GM12864 (cell line): ENCODE measurements around the gene TMOD1.
A peak's percentile ranks its signal among the peaks of the same experiment; 100 is the strongest.
"Not testable (repeated sequence)": the region's sequence is repeated elsewhere in the genome, so short reads cannot be mapped to it uniquely, and the experiment has no call there.

Experiments
- DNase-seq: peaks from one replicate; pipeline ENCODE4 v3.0.0-alpha.2; 2011; ENCODE audit warnings: low read depth
- H3K4me3 ChIP-seq: 2 replicates; pipeline ENCODE4 v1.5.1; 2011; ENCODE audit warnings: mild to moderate bottlenecking, low read depth, low read length, control low read depth
- CTCF ChIP-seq: IDR thresholded peaks from 2 replicates; pipeline ENCODE4 v1.5.1; 2011; ENCODE audit warnings: low read depth, mild to moderate bottlenecking, moderate library complexity, low read length, control low read depth, inconsistent platforms; ENCODE audit errors: missing control alignments

The TMOD1 gene

GRCh38 chr9:97501177-97501971 is at the start of gene TMOD1:
TMOD1 (plus strand) TSS chr9:97501666; CDS start chr9:97524189, 22,523 bp downstream.
- peak; percentile 47 for DNase-seq
- H3K4me3 ChIP-seq: peak within 1 kb of the TSS; percentile 74
- peak; percentile 24 for TF ChIP-seq CTCF

- DNase-seq: not testable (repeated sequence)
These were observed 47.9 kb upstream of the TMOD1 start for GRCh38 chr9:97453573-97453972.

DNA sequence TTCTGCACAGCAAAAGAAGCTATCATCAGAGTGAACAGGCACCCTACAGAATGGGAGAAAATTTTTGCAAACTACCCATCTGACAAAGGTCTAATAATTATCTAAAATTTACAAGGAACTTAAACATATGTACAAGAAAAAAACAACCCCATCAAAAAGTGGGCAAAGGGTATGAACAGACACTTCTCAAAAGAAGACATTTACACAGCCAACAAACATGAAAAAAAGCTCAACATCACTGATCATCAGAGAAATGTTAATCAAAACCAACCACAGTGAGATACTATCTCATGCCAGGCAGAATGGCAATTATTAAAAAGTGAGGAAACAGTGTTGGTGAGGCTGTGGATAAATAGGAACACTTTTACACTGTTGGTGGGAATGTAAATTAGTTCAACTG is 44.6 kb upstream of the TMOD1 start:
- H3K4me3 ChIP-seq, DNase-seq: not testable (repeated sequence)

More at GRCh38 chr9:97453573-97453972, 47.9 kb upstream of the TMOD1 start:
- not testable (repeated sequence) for H3K4me3 ChIP-seq

GRCh38 chr9:97459326-97459725 is 42.1 kb upstream of the TMOD1 start:
- TF ChIP-seq CTCF: no peak
- DNase-seq: no peak

GRCh38 chr9:97462159-97462558 is 39.3 kb upstream of the TMOD1 start:
- TF ChIP-seq CTCF: no peak
- no peak overlapping the region for H3K4me3 ChIP-seq
- DNase-seq: no peak

More at GRCh38 chr9:97459326-97459725, 42.1 kb upstream of the TMOD1 start:
- H3K4me3 ChIP-seq: no peak overlapping the region

GRCh38 chr9:97462914-97463313 is 38.6 kb upstream of the TMOD1 start:
- DNase-seq: no peak
- H3K4me3 ChIP-seq: no peak overlapping the region
- no peak for TF ChIP-seq CTCF

GRCh38 chr9:97468658-97469448 is 32.6 kb upstream of the TMOD1 start:
- peak; percentile 53 for DNase-seq
- no peak overlapping the region for H3K4me3 ChIP-seq
- TF ChIP-seq CTCF: peak; percentile 91
